Measurements from ENCODE around the gene NVL.

The NVL gene

GRCh38 chr1:224201383-224201782 is 128.6 kb downstream of the NVL start:
- Histone ChIP-seq H3K79me2 (ENCODE audit: low read length) (no peaks in the 10 kb centered on the region), H3K4me2 (ENCODE audit: low read depth, low read length) (no peak overlapping the region), H3K27ac (ENCODE audit: low read length) (no peak overlapping the region), H3K27me3 (replicated peaks; ENCODE audit: insufficient read depth, low read length) (no peaks in the 10 kb centered on the region), H4K20me1 (ENCODE audit: insufficient read depth, low read length) (no peaks in the 10 kb centered on the region), H3K9ac (ENCODE audit: low read length) (no peak overlapping the region), H3K9me3 (replicated peaks; ENCODE audit: insufficient read depth, low read length) (no peaks in the 10 kb centered on the region), H3K4me3 (ENCODE audit: low read length) (no peak overlapping the region), H3K9me2 (replicated peaks; ENCODE audit: insufficient read depth, low read length) (no peaks in the 10 kb centered on the region), H3K36me3 (replicated peaks; ENCODE audit: insufficient read depth, low read length) (no peaks in the 10 kb centered on the region), H3K4me1 (ENCODE audit: low read length) (no peaks in the 10 kb centered on the region), H3F3A (ENCODE audit: insufficient read depth, low read length) (no peaks in the 10 kb centered on the region), H2AFZ (ENCODE audit: low read length) (no peak overlapping the region)
- DNase-seq = no peak
- TF ChIP-seq EZH2 (optimal IDR thresholded peaks at IDR 0.05; ENCODE audit: low read depth, low read length) (no peak), CTCF (IDR thresholded peaks at IDR 0.05; ENCODE audit: low read length) (no peak), EZH2phosphoT487 (IDR thresholded peaks at IDR 0.05; ENCODE audit: low read length) (no peak)

GRCh38 chr1:224199679-224200078 is 130.3 kb downstream of the NVL start:
- H3K4me1 ChIP-seq (ENCODE audit: low read length) = no peaks in the 10 kb centered on the region
- H3K4me3 ChIP-seq (ENCODE audit: low read length) = no peak overlapping the region
- no peak for DNase-seq
- H3K9me2 ChIP-seq (replicated peaks; ENCODE audit: insufficient read depth, low read length) = no peaks in the 10 kb centered on the region
- no peak overlapping the region for H3K9ac ChIP-seq (ENCODE audit: low read length)
- H3K4me2 ChIP-seq (ENCODE audit: low read depth, low read length) = no peak overlapping the region
- H3K9me3 ChIP-seq (replicated peaks; ENCODE audit: insufficient read depth, low read length) = no peaks in the 10 kb centered on the region
- no peaks in the 10 kb centered on the region for H4K20me1 ChIP-seq (ENCODE audit: insufficient read depth, low read length)
- TF ChIP-seq EZH2 (optimal IDR thresholded peaks at IDR 0.05; ENCODE audit: low read depth, low read length) (no peak), CTCF (IDR thresholded peaks at IDR 0.05; ENCODE audit: low read length) (no peak), EZH2phosphoT487 (IDR thresholded peaks at IDR 0.05; ENCODE audit: low read length) (no peak)
- H3K27ac ChIP-seq (ENCODE audit: low read length) = no peak overlapping the region
- peaks cover 3% of the 10 kb centered on the region; the same call in 1 of the 2 replicates for H3F3A ChIP-seq (ENCODE audit: insufficient read depth, low read length)
- no peak overlapping the region for H2AFZ ChIP-seq (ENCODE audit: low read length)
- H3K27me3 ChIP-seq (replicated peaks; ENCODE audit: insufficient read depth, low read length) = no peaks in the 10 kb centered on the region
- H3K79me2 ChIP-seq (ENCODE audit: low read length) = no peaks in the 10 kb centered on the region
- no peaks in the 10 kb centered on the region for H3K36me3 ChIP-seq (replicated peaks; ENCODE audit: insufficient read depth, low read length)

- H2AFZ ChIP-seq (ENCODE audit: low read length) = no peak overlapping the region
- TF ChIP-seq EZH2phosphoT487 (IDR thresholded peaks at IDR 0.05; ENCODE audit: low read length) = no peak
- no peak for TF ChIP-seq EZH2 (optimal IDR thresholded peaks at IDR 0.05; ENCODE audit: low read depth, low read length)
- TF ChIP-seq CTCF (IDR thresholded peaks at IDR 0.05; ENCODE audit: low read length) = no peak
Observed at GRCh38 chr1:224198572-224198971, 131.4 kb downstream of the NVL start.

More at GRCh38 chr1:224198572-224198971, 131.4 kb downstream of the NVL start:
- Histone ChIP-seq H3K27ac (ENCODE audit: low read length) (no peak overlapping the region), H3K9me3 (replicated peaks; ENCODE audit: insufficient read depth, low read length) (no peaks in the 10 kb centered on the region), H3K36me3 (replicated peaks; ENCODE audit: insufficient read depth, low read length) (no peaks in the 10 kb centered on the region), H3K4me3 (ENCODE audit: low read length) (no peak overlapping the region), H3K4me2 (ENCODE audit: low read depth, low read length) (no peak overlapping the region), H3K4me1 (ENCODE audit: low read length) (no peaks in the 10 kb centered on the region), H3F3A (ENCODE audit: insufficient read depth, low read length) (peaks cover 3% of the 10 kb centered on the region; the same call in 1 of the 2 replicates), H3K27me3 (replicated peaks; ENCODE audit: insufficient read depth, low read length) (no peaks in the 10 kb centered on the region), H3K9ac (ENCODE audit: low read length) (no peak overlapping the region), H3K9me2 (replicated peaks; ENCODE audit: insufficient read depth, low read length) (no peaks in the 10 kb centered on the region), H3K79me2 (ENCODE audit: low read length) (no peaks in the 10 kb centered on the region), H4K20me1 (ENCODE audit: insufficient read depth, low read length) (no peaks in the 10 kb centered on the region)
- no peak for DNase-seq
